Measurements from ENCODE around the gene HHATL. TPM values are rescaled to one million over a fixed set of nuclear protein-coding genes. Genes with fewer than 3 reads are reported as not detected.

The HHATL gene
- total RNA-seq, 2 donors from 2014 or later: 444 to 908 TPM

- no peaks in the 10 kb centered on the region for H3K36me3 ChIP-seq
- no peak overlapping the region for H3K27ac ChIP-seq
- DNase-seq (ENCODE audit: low spot score): no peak
- TF ChIP-seq CTCF (IDR thresholded peaks at IDR 0.05): no peak
- H3K27me3 ChIP-seq: no peaks in the 10 kb centered on the region
- no peak overlapping the region for H3K4me3 ChIP-seq
- peaks cover 0 to 3% of the 10 kb centered on the region in 2 donors for H3K4me1 ChIP-seq
- H3K9me3 ChIP-seq: peaks cover 0 to 10% of the 10 kb centered on the region in 2 donors
Measured at GRCh38 chr3:42678447-42678846, 24.2 kb downstream of the HHATL start.

- no peak for DNase-seq (ENCODE audit: low spot score)
- no peak for TF ChIP-seq CTCF (IDR thresholded peaks at IDR 0.05)
Measured at GRCh38 chr3:42675909-42676308, 26.7 kb downstream of the HHATL start.

GRCh38 chr3:42674146-42674545 lies 28.5 kb downstream of the HHATL start:
- no peak for TF ChIP-seq CTCF (IDR thresholded peaks at IDR 0.05)
- Histone ChIP-seq H3K4me1 (no peaks in the 10 kb centered on the region), H3K36me3 (no peaks in the 10 kb centered on the region)

More at GRCh38 chr3:42675909-42676308, 26.7 kb downstream of the HHATL start:
- no peaks in the 10 kb centered on the region for H3K4me1 ChIP-seq
- no peak overlapping the region for H3K27ac ChIP-seq
- no peaks in the 10 kb centered on the region for H3K36me3 ChIP-seq
- H3K4me3 ChIP-seq: no peak overlapping the region
- H3K27me3 ChIP-seq: no peaks in the 10 kb centered on the region
- peaks cover 0 to 10% of the 10 kb centered on the region in 2 donors for H3K9me3 ChIP-seq

GRCh38 chr3:42673082-42673481 lies 29.5 kb downstream of the HHATL start:
- peaks cover 0 to under 1% of the 10 kb centered on the region in 2 donors for H3K4me1 ChIP-seq
- H3K36me3 ChIP-seq: no peaks in the 10 kb centered on the region
- no peak overlapping the region for H3K4me3 ChIP-seq
- no peaks in the 10 kb centered on the region for H3K27me3 ChIP-seq
- no peak overlapping the region for H3K27ac ChIP-seq
- peaks cover 0 to 10% of the 10 kb centered on the region in 2 donors for H3K9me3 ChIP-seq
- no peak for TF ChIP-seq CTCF (IDR thresholded peaks at IDR 0.05)
- DNase-seq (ENCODE audit: low spot score): no peak

More at GRCh38 chr3:42674146-42674545, 28.5 kb downstream of the HHATL start:
- Histone ChIP-seq H3K27me3 (no peaks in the 10 kb centered on the region), H3K9me3 (peaks cover 0 to 10% of the 10 kb centered on the region in 2 donors), H3K4me3 (no peak overlapping the region), H3K27ac (no peak overlapping the region)
- DNase-seq (ENCODE audit: low spot score): no peak

- peaks cover 0 to 10% of the 10 kb centered on the region in 2 donors for H3K9me3 ChIP-seq
- no peak for TF ChIP-seq CTCF (IDR thresholded peaks at IDR 0.05)
- peaks cover 0 to 6% of the 10 kb centered on the region in 2 donors for H3K4me1 ChIP-seq
- no peak for DNase-seq (ENCODE audit: low spot score)
- no peaks in the 10 kb centered on the region for H3K27me3 ChIP-seq
- no peaks in the 10 kb centered on the region for H3K36me3 ChIP-seq
- H3K4me3 ChIP-seq: no peak overlapping the region
- H3K27ac ChIP-seq: no peak overlapping the region
Measured at GRCh38 chr3:42672515-42672914, 30.1 kb downstream of the HHATL start.

GRCh38 chr3:42670670-42671069 lies 31.9 kb downstream of the HHATL start:
- H3K4me3 ChIP-seq: no peak overlapping the region
- H3K9me3 ChIP-seq: peaks cover 0 to 3% of the 10 kb centered on the region in 2 donors
- H3K27ac ChIP-seq: no peak overlapping the region
- DNase-seq (ENCODE audit: low spot score): no peak
- no peaks in the 10 kb centered on the region for H3K36me3 ChIP-seq
- peaks cover 0 to 25% of the 10 kb centered on the region in 2 donors for H3K4me1 ChIP-seq
- no peak for TF ChIP-seq CTCF (IDR thresholded peaks at IDR 0.05)
- no peaks in the 10 kb centered on the region for H3K27me3 ChIP-seq
